CD4-positive, alpha-beta T cell (primary cell): Measurements from ENCODE around the gene CNNM1. TPM values are rescaled to one million over a fixed set of nuclear protein-coding genes. Genes with fewer than 3 reads are reported as not detected.

Experiments used
- ATAC-seq: fragments of 200-7000 bp; cut with Tn5 transposase; one replicate; pipeline ENCODE4 v1.10.0; 2022; ENCODE audit warnings: mild to moderate bottlenecking; ENCODE audit not compliant: poor library complexity
- CTCF ChIA-PET: fragments of 350-600 bp; sonication (Branson Sonifier 250); formaldehyde crosslinking; loops from one replicate; lab custom pipeline; 2021; ENCODE audit warnings: antibody characterized with exemption, inconsistent platforms; lab: Charles Lee
- POLR2A ChIA-PET: fragments of 350-600 bp; sonication (Branson Sonifier 250); formaldehyde crosslinking; loops from one replicate; lab custom pipeline; 2021; ENCODE audit warnings: antibody characterized with exemption, inconsistent platforms; lab: Charles Lee
- DNase-seq, 14 experiments: peaks; one replicate each; pipeline ENCODE4 v3.0.0-alpha.2; 2013 to 2020; ENCODE audit warnings: mixed read lengths in 2 of 14
- H3K27ac ChIP-seq, 2 donors: one replicate each; pipeline versions ENCODE4 v1.5.1 to v1.7.0; 2013; ENCODE audit warnings: low read length in 2 of 2, low read depth in 1 of 2, mild to moderate bottlenecking in 1 of 2
- H3K27me3 ChIP-seq, 2 experiments: 1 replicate in 1 of 2; 2 replicates in 1 of 2; pipeline versions ENCODE4 v1.6.1 to v1.7.0; 2013; ENCODE audit warnings: low read length in 2 of 2, control low read depth in 1 of 2, mild to moderate bottlenecking in 1 of 2, moderate library complexity in 1 of 2; ENCODE audit not compliant: insufficient read depth in 2 of 2, control insufficient read depth in 1 of 2
- H3K36me3 ChIP-seq: one replicate; pipeline ENCODE4 v1.6.1; 2013; ENCODE audit warnings: low read length, control low read depth; ENCODE audit not compliant: insufficient read depth
- H3K4me1 ChIP-seq: one replicate; pipeline ENCODE4 v1.6.1; 2013; ENCODE audit warnings: low read length, control low read depth; ENCODE audit not compliant: insufficient read depth
- H3K4me3 ChIP-seq: one replicate; pipeline ENCODE4 v1.5.1; 2013; ENCODE audit warnings: mild to moderate bottlenecking, low read length, moderate library complexity
- H3K9me3 ChIP-seq, 2 experiments: 1 replicate in 1 of 2; 2 replicates in 1 of 2; pipeline versions ENCODE4 v1.6.1 to v1.7.0; 2013; ENCODE audit warnings: low read length in 2 of 2, mild to moderate bottlenecking in 2 of 2, control low read depth in 1 of 2, moderate library complexity in 1 of 2; ENCODE audit not compliant: control insufficient read depth in 1 of 2, insufficient read depth in 1 of 2
- H3K27ac Mint-ChIP-seq: one replicate; pipeline ENCODE4 v1.8.0; 2020; ENCODE audit warnings: mixed read lengths
- H3K27me3 Mint-ChIP-seq: one replicate; pipeline ENCODE4 v1.8.0; 2021; ENCODE audit warnings: mixed read lengths
- H3K36me3 Mint-ChIP-seq: one replicate; pipeline ENCODE4 v1.8.0; 2021; ENCODE audit warnings: low read depth, mixed read lengths
- H3K4me1 Mint-ChIP-seq: one replicate; pipeline ENCODE4 v1.8.0; 2021; ENCODE audit warnings: low read depth, mixed read lengths
- H3K4me3 Mint-ChIP-seq: one replicate; pipeline ENCODE4 v1.8.0; 2020; ENCODE audit warnings: mild to moderate bottlenecking, mixed read lengths
- H3K9me3 Mint-ChIP-seq: one replicate; pipeline ENCODE4 v1.8.0; 2020; ENCODE audit warnings: mixed read lengths
- intact Hi-C, 2 experiments: fragments of 100-400 bp; cut with DNase I in 1 of 2; cut with micrococcal nuclease in 1 of 2; formaldehyde crosslinking; loops; one replicate each; pipeline versions ENCODE4 v1.15.1 to v1.9.0; 2023 to 2025; cut with DNase I, micrococcal nuclease
- total RNA-seq, 174 experiments: library from RNA in 2 of 174; stranded (reverse) in 2 of 174; gene quantifications; one replicate each; pipeline ENCODE4 v1.2.3 and lab custom pipeline; 2021 to 2026
- TF ChIP-seq, protein P1 (sequence below): fragments of 200-600 bp; IDR thresholded peaks from one replicate; pipeline ENCODE4 v1.8.0; 2022; ENCODE audit warnings: antibody characterized with exemption, mild to moderate bottlenecking

Gene CNNM1
- total RNA-seq, 2 experiments from 2014 or later = 0.16 to 0.17 TPM

DNA sequence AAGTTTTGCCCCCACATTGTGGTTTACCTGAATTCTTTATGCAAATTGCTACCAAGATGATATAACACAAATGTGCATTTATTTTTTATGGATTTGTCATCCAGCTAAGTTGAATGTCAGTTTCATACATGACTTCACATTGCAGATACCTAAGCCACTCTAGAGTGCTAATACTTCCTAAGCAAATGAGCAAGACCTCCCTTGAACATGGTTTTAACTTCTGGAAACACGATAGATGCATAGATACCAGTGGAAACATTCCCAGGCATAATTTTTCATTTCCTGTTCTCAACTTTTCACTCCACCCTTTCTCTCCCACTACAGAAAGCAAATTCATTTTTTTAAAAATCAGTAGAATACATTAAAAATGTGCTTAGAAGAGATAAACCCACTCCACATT lies 81.0 kb downstream of the CNNM1 start:
- CTCF ChIA-PET = interaction anchor here (1.5 to 2.3 kb wide), 2 partner anchors 18 to 25 kb away, joined by 5 to 6 read pairs; no protein-coding TSS in a partner anchor
- peaks cover 55% of the 10 kb centered on the region for H3K36me3 Mint-ChIP-seq

DNA sequence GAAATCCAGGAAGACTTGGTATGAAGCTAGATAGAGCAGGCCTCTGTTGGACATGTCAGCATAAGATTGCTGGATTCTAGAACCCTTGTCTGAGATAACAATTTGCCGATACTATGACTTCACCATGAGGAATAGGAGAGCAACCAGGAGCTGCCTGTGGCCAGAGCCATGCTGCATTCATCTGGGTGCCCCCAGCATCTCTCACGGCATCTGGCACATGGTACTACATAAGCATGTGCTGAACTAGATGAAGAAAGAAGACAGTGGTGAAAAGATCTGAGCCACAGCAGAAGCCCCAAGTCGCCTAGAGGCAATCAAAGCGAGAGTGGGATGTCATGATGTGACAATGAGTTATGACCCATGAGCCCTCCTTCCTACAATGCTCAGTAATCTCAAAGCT lies 81.7 kb downstream of the CNNM1 start:
- no peak overlapping the region for H3K27ac ChIP-seq
- H3K36me3 Mint-ChIP-seq = peaks cover 55% of the 10 kb centered on the region
- no peak overlapping the region for H3K4me3 Mint-ChIP-seq
- TF ChIP-seq, protein P1, sequence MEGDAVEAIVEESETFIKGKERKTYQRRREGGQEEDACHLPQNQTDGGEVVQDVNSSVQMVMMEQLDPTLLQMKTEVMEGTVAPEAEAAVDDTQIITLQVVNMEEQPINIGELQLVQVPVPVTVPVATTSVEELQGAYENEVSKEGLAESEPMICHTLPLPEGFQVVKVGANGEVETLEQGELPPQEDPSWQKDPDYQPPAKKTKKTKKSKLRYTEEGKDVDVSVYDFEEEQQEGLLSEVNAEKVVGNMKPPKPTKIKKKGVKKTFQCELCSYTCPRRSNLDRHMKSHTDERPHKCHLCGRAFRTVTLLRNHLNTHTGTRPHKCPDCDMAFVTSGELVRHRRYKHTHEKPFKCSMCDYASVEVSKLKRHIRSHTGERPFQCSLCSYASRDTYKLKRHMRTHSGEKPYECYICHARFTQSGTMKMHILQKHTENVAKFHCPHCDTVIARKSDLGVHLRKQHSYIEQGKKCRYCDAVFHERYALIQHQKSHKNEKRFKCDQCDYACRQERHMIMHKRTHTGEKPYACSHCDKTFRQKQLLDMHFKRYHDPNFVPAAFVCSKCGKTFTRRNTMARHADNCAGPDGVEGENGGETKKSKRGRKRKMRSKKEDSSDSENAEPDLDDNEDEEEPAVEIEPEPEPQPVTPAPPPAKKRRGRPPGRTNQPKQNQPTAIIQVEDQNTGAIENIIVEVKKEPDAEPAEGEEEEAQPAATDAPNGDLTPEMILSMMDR = no peak
- H3K4me1 ChIP-seq = no peaks in the 10 kb centered on the region
- no peaks in the 10 kb centered on the region for H3K4me1 Mint-ChIP-seq
- H3K9me3 ChIP-seq = no peaks in the 10 kb centered on the region
- no peak overlapping the region for H3K4me3 ChIP-seq
- no peak overlapping the region for H3K27ac Mint-ChIP-seq
- ATAC-seq = no peak
- H3K36me3 ChIP-seq = peaks cover 18% of the 10 kb centered on the region
- no peaks in the 10 kb centered on the region for H3K9me3 Mint-ChIP-seq
- ChIA-PET POLR2A (no interaction called here), CTCF (no interaction called here)
- H3K27me3 ChIP-seq = no peaks in the 10 kb centered on the region
- intact Hi-C loops = no loop called here
- H3K27me3 Mint-ChIP-seq = no peaks in the 10 kb centered on the region
- DNase-seq = no peak

More for the DNA sequence above, 81.0 kb downstream of the CNNM1 start:
- Mint-ChIP-seq H3K27ac (no peak overlapping the region), H3K9me3 (no peaks in the 10 kb centered on the region), H3K27me3 (no peaks in the 10 kb centered on the region), H3K4me3 (no peak overlapping the region), H3K4me1 (no peaks in the 10 kb centered on the region)
- no peaks in the 10 kb centered on the region for H3K4me1 ChIP-seq
- TF ChIP-seq, protein P1 = no peak
- peaks cover 25% of the 10 kb centered on the region for H3K36me3 ChIP-seq
- H3K9me3 ChIP-seq = no peaks in the 10 kb centered on the region
- no peak for DNase-seq
- POLR2A ChIA-PET = interaction anchor here (1.1 kb wide), 1 partner anchor 20 kb away, joined by 3 read pairs; the partner anchor contains the start of gene GOT1
- ATAC-seq = no peak
- no peaks in the 10 kb centered on the region for H3K27me3 ChIP-seq
- H3K27ac ChIP-seq = no peak overlapping the region
- intact Hi-C loops = no loop called here
- H3K4me3 ChIP-seq = no peak overlapping the region

DNA sequence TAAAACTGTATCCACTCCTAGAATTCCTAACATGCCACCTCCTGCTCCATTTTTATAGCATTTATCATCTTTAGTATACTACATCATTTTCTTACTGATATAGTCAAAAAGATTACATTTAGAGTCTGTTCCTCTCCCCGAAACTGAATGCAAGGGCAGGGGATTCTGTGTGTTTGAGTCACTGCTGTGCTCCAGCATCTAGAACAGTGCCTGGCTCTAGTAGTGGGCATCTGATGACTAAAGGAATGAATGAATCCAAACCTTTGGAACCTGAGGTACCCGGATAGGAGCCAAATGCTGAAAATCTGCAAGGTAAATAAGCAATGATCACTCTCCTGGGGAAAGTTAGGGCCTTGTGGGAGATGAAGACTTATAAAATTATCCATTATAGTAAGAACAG lies 82.4 kb downstream of the CNNM1 start:
- no peak overlapping the region for H3K4me3 ChIP-seq
- no peaks in the 10 kb centered on the region for H3K27me3 ChIP-seq
- POLR2A ChIA-PET = no interaction called here
- H3K9me3 ChIP-seq = no peaks in the 10 kb centered on the region
- peaks cover 55% of the 10 kb centered on the region for H3K36me3 Mint-ChIP-seq
- CTCF ChIA-PET = no interaction called here
- no peak overlapping the region for H3K27ac Mint-ChIP-seq
- no peaks in the 10 kb centered on the region for H3K27me3 Mint-ChIP-seq
- H3K4me1 Mint-ChIP-seq = no peaks in the 10 kb centered on the region
- no peak overlapping the region for H3K4me3 Mint-ChIP-seq
- DNase-seq (no peak), ATAC-seq (no peak)
- TF ChIP-seq, protein P1 = no peak
- intact Hi-C loops = no loop called here
- H3K27ac ChIP-seq = no peak overlapping the region
- no peaks in the 10 kb centered on the region for H3K9me3 Mint-ChIP-seq
- peaks cover 13% of the 10 kb centered on the region for H3K36me3 ChIP-seq
- no peaks in the 10 kb centered on the region for H3K4me1 ChIP-seq
